HepG2 (cell line): ENCODE measurements around the gene KATNB1. TPM values are rescaled to one million over a fixed set of nuclear protein-coding genes. Genes with fewer than 3 reads are reported as not detected.

ENCODE experiments used
- BHLHE40 ChIP-seq: IDR thresholded peaks from 2 replicates; pipeline ENCODE4 v1.6.1; 2011; ENCODE audit warnings: low read length, improper control_type of control experiment
- ERF ChIP-seq: IDR thresholded peaks from 2 replicates; pipeline ENCODE4 v1.6.1; 2018; ENCODE audit warnings: missing biosample characterization, missing genetic modification reagents
- ETV6 ChIP-seq: sonication (generic); formaldehyde crosslinking; conservative IDR thresholded peaks from 2 replicates; pipeline ENCODE4 v1.4.0; 2020; ENCODE audit warnings: missing genetic modification reagents
- FOXJ3 ChIP-seq: sonication (generic); formaldehyde crosslinking; IDR thresholded peaks from 2 replicates; pipeline ENCODE4 v1.4.0; 2020; ENCODE audit warnings: missing genetic modification reagents, mild to moderate bottlenecking, borderline replicate concordance
- HNF4G ChIP-seq, 2 experiments: sonication (generic) in 1 of 2; formaldehyde crosslinking in 1 of 2; IDR thresholded peaks; 2 replicates each; pipeline versions ENCODE4 v1.4.0 to v1.6.1; 2011 to 2020; ENCODE audit warnings: borderline replicate concordance in 2 of 2, low read depth in 2 of 2, mild to moderate bottlenecking in 2 of 2, low read length in 1 of 2, missing genetic modification reagents in 1 of 2, moderate library complexity in 1 of 2
- HNRNPLL ChIP-seq: fragments of 200-400 bp; formaldehyde crosslinking; IDR thresholded peaks from 2 replicates; pipeline ENCODE4 v1.6.1; 2017; ENCODE audit warnings: mild to moderate bottlenecking, low read depth, low read length; ENCODE audit not compliant: poor library complexity, severe bottlenecking
- HOXA7 ChIP-seq: sonication (generic); formaldehyde crosslinking; IDR thresholded peaks from 2 replicates; pipeline ENCODE4 v1.8.1; 2022; ENCODE audit warnings: mild to moderate bottlenecking, missing genetic modification reagents, moderate library complexity
- IRF1 ChIP-seq: sonication (generic); formaldehyde crosslinking; IDR thresholded peaks from 2 replicates; pipeline ENCODE4 v1.4.0; 2020; ENCODE audit warnings: low read depth, mild to moderate bottlenecking, missing genetic modification reagents
- NCOA1 ChIP-seq: sonication (generic); formaldehyde crosslinking; IDR thresholded peaks from 2 replicates; pipeline ENCODE4 v1.9.0; 2021; ENCODE audit warnings: missing genetic modification reagents
- NFYB ChIP-seq: sonication (generic); formaldehyde crosslinking; IDR thresholded peaks from 2 replicates; pipeline ENCODE4 v1.4.0; 2020; ENCODE audit warnings: missing genetic modification reagents
- PAX8 ChIP-seq: sonication (generic); formaldehyde crosslinking; IDR thresholded peaks from 2 replicates; pipeline ENCODE4 v1.8.0; 2022; ENCODE audit warnings: mild to moderate bottlenecking, missing genetic modification reagents, borderline replicate concordance
- PHF5A ChIP-seq: IDR thresholded peaks from one replicate; pipeline ENCODE4 v1.6.1; 2018; ENCODE audit warnings: low read depth, missing genetic modification reagents; ENCODE audit not compliant: unreplicated experiment
- PTBP1 ChIP-seq: fragments of 200-400 bp; formaldehyde crosslinking; IDR thresholded peaks from 2 replicates; pipeline ENCODE4 v1.6.1; 2018; ENCODE audit warnings: low read length, low read depth; ENCODE audit not compliant: poor library complexity, severe bottlenecking
- RCOR2 ChIP-seq: IDR thresholded peaks from 2 replicates; pipeline ENCODE4 v1.6.1; 2016; ENCODE audit warnings: missing biosample characterization, missing genetic modification reagents
- RFXANK ChIP-seq: IDR thresholded peaks from 2 replicates; pipeline ENCODE4 v1.6.1; 2016
- ZNF180 ChIP-seq: sonication (generic); formaldehyde crosslinking; IDR thresholded peaks from 2 replicates; pipeline ENCODE4 v1.4.0; 2020; ENCODE audit warnings: low read depth, missing genetic modification reagents, borderline replicate concordance
- ZNF24 ChIP-seq: fragments of 450-650 bp; IDR thresholded peaks from 2 replicates; pipeline ENCODE4 v1.6.1; 2017; ENCODE audit warnings: antibody characterized with exemption, mild to moderate bottlenecking
- ZNF362 ChIP-seq: sonication (generic); formaldehyde crosslinking; IDR thresholded peaks from 2 replicates; pipeline ENCODE4 v1.4.0; 2020; ENCODE audit warnings: missing genetic modification reagents, mild to moderate bottlenecking, borderline replicate concordance
- ZNF703 ChIP-seq: sonication (generic); formaldehyde crosslinking; IDR thresholded peaks from 2 replicates; pipeline ENCODE4 v1.5.1; 2020; ENCODE audit warnings: missing genetic modification reagents, mild to moderate bottlenecking, moderate library complexity, borderline replicate concordance
- ZNF761 ChIP-seq: sonication (generic); formaldehyde crosslinking; conservative IDR thresholded peaks from 2 replicates; pipeline ENCODE4 v1.4.0; 2020; ENCODE audit warnings: mild to moderate bottlenecking, missing genetic modification reagents
- ZNF83 ChIP-seq: sonication (generic); formaldehyde crosslinking; IDR thresholded peaks from 2 replicates; pipeline ENCODE4 v1.4.0; 2020; ENCODE audit warnings: missing genetic modification reagents, mild to moderate bottlenecking, borderline replicate concordance
- polyA plus RNA-seq, 8 experiments: library from polyadenylated mRNA; depleted of rRNA in 3 of 8; stranded (reverse) in 7 of 8; unstranded in 1 of 8; fragments of >200 nt; fragmentation: Illumina TruSeq in 4 of 8; extraction: Trizol in 4 of 8; gene quantifications; 2 replicates each; pipeline versions ENCODE4 v1.2.1 to v1.2.3, GENCODE V29; 2011 to 2016; ENCODE audit warnings: low read depth in 4 of 8, missing spikeins in 1 of 8, mixed read lengths in 1 of 8; ENCODE audit not compliant: insufficient read depth in 1 of 8
- total RNA-seq, 5 experiments: library from RNA; depleted of rRNA; stranded (reverse); fragments of >200 nt; fragmentation: Illumina TruSeq; extraction: Trizol; gene quantifications; 2 replicates each; pipeline ENCODE4 v1.2.3, GENCODE V29; 2016; ENCODE audit warnings: low read depth in 1 of 5
- TF ChIP-seq, protein P1 (sequence below): sonication (generic); formaldehyde crosslinking; IDR thresholded peaks from 2 replicates; pipeline ENCODE4 v1.4.0; 2020; ENCODE audit warnings: missing genetic modification reagents
- TF ChIP-seq, protein P2 (sequence below): sonication (generic); formaldehyde crosslinking; IDR thresholded peaks from 2 replicates; pipeline ENCODE4 v1.5.0; 2020; ENCODE audit warnings: missing genetic modification reagents

Gene KATNB1
- total and polyA plus RNA-seq, 2 of the 13 experiments (the other 11 are each of a cell fraction or from before 2014, with no cell fraction given) = 31.5 to 43.5 TPM

DNA sequence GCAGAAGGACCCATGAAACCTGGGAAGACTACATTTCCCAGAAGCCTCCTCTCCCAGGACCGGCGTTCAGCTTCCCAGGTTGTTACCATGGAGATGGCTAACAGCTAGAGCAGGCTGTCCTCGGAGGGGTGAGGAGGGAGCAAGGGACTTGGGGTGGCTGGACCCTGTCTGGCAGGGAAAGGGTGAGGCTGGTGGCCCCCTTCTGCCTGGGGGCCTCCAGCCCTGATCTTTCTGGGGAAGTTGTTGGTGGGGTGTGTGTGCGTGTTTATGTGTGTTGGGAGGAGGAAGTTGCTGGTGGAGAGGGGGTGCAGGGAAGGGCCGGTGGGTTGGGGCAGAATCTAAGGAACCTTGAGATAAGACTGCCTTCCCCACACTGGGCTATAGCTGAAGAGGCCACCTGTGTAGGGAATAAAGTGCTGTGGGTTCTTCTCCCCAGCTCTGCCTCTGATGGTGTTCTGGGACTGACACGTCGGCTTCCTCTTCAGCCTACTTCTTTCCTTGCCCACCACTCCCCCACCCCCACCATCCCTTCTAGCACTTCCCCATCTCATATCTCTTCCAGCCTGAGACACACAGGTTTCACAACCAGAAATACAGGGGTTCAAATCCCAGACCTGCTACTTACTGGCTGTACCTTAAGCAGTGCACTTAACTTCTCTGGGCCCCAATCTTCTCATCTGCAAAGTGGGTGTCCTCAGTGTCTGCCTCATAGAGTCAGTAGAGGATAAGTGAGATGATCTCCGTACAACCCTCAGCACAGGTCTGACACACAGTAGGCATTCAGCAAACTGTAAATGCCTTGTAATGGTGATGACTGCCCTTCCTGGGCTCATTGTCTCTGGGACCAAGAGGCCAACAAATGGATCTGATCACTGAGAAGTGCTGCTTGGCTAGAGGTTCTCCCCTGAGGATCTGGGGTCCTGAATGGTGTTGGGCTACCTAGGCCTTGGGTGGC lies 40.6 kb upstream of the KATNB1 start, which contains the start of gene DRC7 (continued):
- TF ChIP-seq ZNF24 (no peak), HNRNPLL (no peak), RFXANK (CRISPR knock-in tag) (no peak), ETV6 (CRISPR knock-in tag) (no peak), BHLHE40 (no peak), ZNF180 (CRISPR knock-in tag) (no peak), PAX8 (CRISPR knock-in tag) (no peak), NFYB (CRISPR knock-in tag) (no peak), ZNF703 (no peak), FOXJ3 (CRISPR knock-in tag) (no peak), HOXA7 (CRISPR knock-in tag) (no peak), ZNF83 (no peak), NCOA1 (CRISPR knock-in tag) (no peak), RCOR2 (CRISPR knock-in tag) (no peak), HNF4G (IDR thresholded peaks at IDR 0.05; ENCODE audit: borderline replicate concordance, low read depth, low read length) (no peak), HNF4G (CRISPR knock-in tag; IDR thresholded peaks at IDR 0.05; ENCODE audit: borderline replicate concordance, low read depth) (no peak), ZNF761 (no peak), PHF5A (no peak), ZNF362 (CRISPR knock-in tag) (no peak), IRF1 (no peak), ERF (CRISPR knock-in tag) (peak; percentile 54; the same call in 1 of the 2 replicates), PTBP1 (no peak)
- TF ChIP-seq, protein P1, sequence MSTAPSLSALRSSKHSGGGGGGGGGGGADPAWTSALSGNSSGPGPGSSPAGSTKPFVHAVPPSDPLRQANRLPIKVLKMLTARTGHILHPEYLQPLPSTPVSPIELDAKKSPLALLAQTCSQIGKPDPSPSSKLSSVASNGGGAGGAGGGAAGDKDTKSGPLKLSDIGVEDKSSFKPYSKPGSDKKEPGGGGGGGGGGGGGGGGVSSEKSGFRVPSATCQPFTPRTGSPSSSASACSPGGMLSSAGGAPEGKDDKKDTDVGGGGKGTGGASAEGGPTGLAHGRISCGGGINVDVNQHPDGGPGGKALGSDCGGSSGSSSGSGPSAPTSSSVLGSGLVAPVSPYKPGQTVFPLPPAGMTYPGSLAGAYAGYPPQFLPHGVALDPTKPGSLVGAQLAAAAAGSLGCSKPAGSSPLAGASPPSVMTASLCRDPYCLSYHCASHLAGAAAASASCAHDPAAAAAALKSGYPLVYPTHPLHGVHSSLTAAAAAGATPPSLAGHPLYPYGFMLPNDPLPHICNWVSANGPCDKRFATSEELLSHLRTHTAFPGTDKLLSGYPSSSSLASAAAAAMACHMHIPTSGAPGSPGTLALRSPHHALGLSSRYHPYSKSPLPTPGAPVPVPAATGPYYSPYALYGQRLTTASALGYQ (CRISPR knock-in tag) = no peak
- TF ChIP-seq, protein P2, sequence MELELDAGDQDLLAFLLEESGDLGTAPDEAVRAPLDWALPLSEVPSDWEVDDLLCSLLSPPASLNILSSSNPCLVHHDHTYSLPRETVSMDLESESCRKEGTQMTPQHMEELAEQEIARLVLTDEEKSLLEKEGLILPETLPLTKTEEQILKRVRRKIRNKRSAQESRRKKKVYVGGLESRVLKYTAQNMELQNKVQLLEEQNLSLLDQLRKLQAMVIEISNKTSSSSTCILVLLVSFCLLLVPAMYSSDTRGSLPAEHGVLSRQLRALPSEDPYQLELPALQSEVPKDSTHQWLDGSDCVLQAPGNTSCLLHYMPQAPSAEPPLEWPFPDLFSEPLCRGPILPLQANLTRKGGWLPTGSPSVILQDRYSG (CRISPR knock-in tag) = no peak
